NCI-H2196 (cell line): ENCODE results near the gene CYB561A3.
A peak's percentile ranks its signal among the peaks of the same experiment; 100 is the strongest.

Source experiments
- DNase-seq: peaks from one replicate; lab custom pipeline; 2025; ENCODE audit not compliant: unreplicated experiment; lab: John Stamatoyannopoulos, UW

CYB561A3 gene

GRCh38 chr11:61369372-61370348 is 8.0 kb upstream of the CYB561A3 start:
- DNase-seq: no peak

- DNase-seq: no peak
Measured at GRCh38 chr11:61368646-61369045, 7.0 kb upstream of the CYB561A3 start.

GRCh38 chr11:61367406-61367805 is 5.7 kb upstream of the CYB561A3 start:
- no peak for DNase-seq

GRCh38 chr11:61364012-61364675 is 2.5 kb upstream of the CYB561A3 start:
- no peak for DNase-seq

GRCh38 chr11:61362542-61362875 is 827 bp upstream of the CYB561A3 start:
- peak; percentile 28 for DNase-seq

GRCh38 chr11:61361237-61361740 is 393 bp downstream of the CYB561A3 start:
- no peak for DNase-seq

GRCh38 chr11:61359516-61359915 is 2.2 kb downstream of the CYB561A3 start:
- DNase-seq: no peak

GRCh38 chr11:61358566-61358965 is 3.1 kb downstream of the CYB561A3 start:
- no peak for DNase-seq

- no peak for DNase-seq
Measured at GRCh38 chr11:61357894-61358239, 3.8 kb downstream of the CYB561A3 start.

- DNase-seq: no peak
Measured at GRCh38 chr11:61357233-61357893, 4.3 kb downstream of the CYB561A3 start.

GRCh38 chr11:61356706-61357105 is 5.0 kb downstream of the CYB561A3 start:
- no peak for DNase-seq

- DNase-seq: no peak
Measured at GRCh38 chr11:61354208-61354607, 7.5 kb downstream of the CYB561A3 start.

- no peak for DNase-seq
Measured at GRCh38 chr11:61353131-61354067, 8.3 kb downstream of the CYB561A3 start.

- no peak for DNase-seq
Measured at GRCh38 chr11:61352038-61352437, 9.6 kb downstream of the CYB561A3 start.

GRCh38 chr11:61350803-61351202 is 10.9 kb downstream of the CYB561A3 start:
- no peak for DNase-seq

- DNase-seq: no peak
Measured at GRCh38 chr11:61350336-61350735, 11.3 kb downstream of the CYB561A3 start.

GRCh38 chr11:61349916-61350315 is 11.8 kb downstream of the CYB561A3 start:
- DNase-seq: no peak

- peak; percentile 30 for DNase-seq
Measured at GRCh38 chr11:61349189-61349751, 12.4 kb downstream of the CYB561A3 start.

- no peak for DNase-seq
Measured at GRCh38 chr11:61347916-61348461, 13.7 kb downstream of the CYB561A3 start.
